Activated CD8-positive, alpha-beta memory T cell treated with anti-CD3 and anti-CD28 coated beads for 36 hours (primary cell): ENCODE data around the gene PCSK1N. TPM values are rescaled to one million over a fixed set of nuclear protein-coding genes. Genes with fewer than 3 reads are reported as not detected.
"Not testable (repeated sequence)": the region's sequence is repeated elsewhere in the genome, so short reads cannot be mapped to it uniquely, and the experiment has no call there.

Experiments used
- CTCF ChIA-PET: fragments of 350-600 bp; sonication (Branson Sonifier 250); formaldehyde crosslinking; loops from one replicate; lab custom pipeline; 2021; ENCODE audit warnings: antibody characterized with exemption; lab: Charles Lee
- POLR2A ChIA-PET: fragments of 350-600 bp; sonication (Branson Sonifier 250); formaldehyde crosslinking; loops from one replicate; lab custom pipeline; 2021; ENCODE audit warnings: antibody characterized with exemption; lab: Charles Lee
- total RNA-seq, 2 experiments: library from RNA; stranded (reverse); gene quantifications; one replicate each; pipeline ENCODE4 v1.2.3, GENCODE V29; 2021

Gene PCSK1N
- total RNA-seq, 2 experiments from 2014 or later, result 1.8 to 3.0 TPM

DNA sequence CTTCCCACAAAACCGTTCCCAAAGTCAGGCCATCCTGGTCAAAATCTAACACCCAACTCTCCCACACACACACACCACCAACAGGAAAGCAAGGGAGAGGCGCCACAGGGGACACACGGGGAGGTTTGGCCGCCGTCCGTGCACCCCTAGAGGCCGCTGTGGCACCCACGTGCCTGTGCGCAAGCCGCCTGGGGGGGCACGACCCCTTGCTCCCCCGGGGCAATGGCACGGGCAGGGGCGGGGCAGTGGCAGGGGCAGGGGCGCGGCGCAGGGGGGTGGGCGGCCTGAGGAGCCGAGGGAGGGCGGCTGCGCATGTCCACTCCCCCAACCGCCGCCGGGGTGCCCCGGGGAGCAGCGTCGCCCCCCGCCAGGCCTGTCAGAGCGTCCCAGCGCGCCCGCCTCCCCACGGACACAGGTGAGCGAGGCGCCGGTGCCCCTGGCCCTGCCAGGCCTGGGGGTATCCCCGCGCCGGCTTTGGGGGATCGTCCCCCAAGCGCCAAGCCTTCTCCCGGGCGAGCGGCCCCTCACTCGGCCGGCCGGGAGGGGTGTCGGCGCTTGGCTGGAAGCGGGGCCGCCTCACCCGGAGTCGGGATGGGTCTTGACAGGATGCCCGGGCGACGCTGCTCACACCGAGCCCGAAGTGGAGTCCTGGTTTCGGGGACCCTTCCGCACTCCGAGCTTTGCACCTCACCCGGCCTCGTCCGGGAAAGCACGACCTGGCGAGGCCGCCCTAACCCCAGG lies 9.1 kb downstream of the PCSK1N start, which contains the start of gene ERAS:
ERAS (plus strand) TSS at position 379 of the 741 bp plus-strand sequence. CDS start 2,611 bp downstream, outside the sequence.
- ChIA-PET CTCF (interaction anchor here (1.0 kb wide), 1 partner anchor 51 kb away, joined by 3 read pairs; no protein-coding TSS in a partner anchor), POLR2A (no interaction called here)

GRCh38 chrX:48824066-48824465 lies 11.3 kb downstream of the PCSK1N start:
- CTCF ChIA-PET, result no interaction called here
- POLR2A ChIA-PET, result no interaction called here

GRCh38 chrX:48823053-48823452 lies 12.4 kb downstream of the PCSK1N start:
- ChIA-PET POLR2A (no interaction called here), CTCF (no interaction called here)

GRCh38 chrX:48819394-48819793 lies 16.0 kb downstream of the PCSK1N start:
- CTCF ChIA-PET, result interaction anchor here (0.7 kb wide), 1 partner anchor 73 kb away, joined by 3 read pairs; no protein-coding TSS in a partner anchor
- POLR2A ChIA-PET, result not testable (repeated sequence)

- ChIA-PET POLR2A (no interaction called here), CTCF (interaction anchor here (0.7 kb wide), 1 partner anchor 72 kb away, joined by 3 read pairs; no protein-coding TSS in a partner anchor)
These were observed 16.5 kb downstream of the PCSK1N start for GRCh38 chrX:48818866-48819265.

- CTCF ChIA-PET, result no interaction called here
- POLR2A ChIA-PET, result no interaction called here
These were observed 17.3 kb downstream of the PCSK1N start for GRCh38 chrX:48818098-48818497.

GRCh38 chrX:48816014-48816810 lies 19.2 kb downstream of the PCSK1N start:
- ChIA-PET POLR2A (no interaction called here), CTCF (no interaction called here)

GRCh38 chrX:48815266-48815665 lies 20.1 kb downstream of the PCSK1N start:
- POLR2A ChIA-PET, result no interaction called here
- CTCF ChIA-PET, result no interaction called here

DNA sequence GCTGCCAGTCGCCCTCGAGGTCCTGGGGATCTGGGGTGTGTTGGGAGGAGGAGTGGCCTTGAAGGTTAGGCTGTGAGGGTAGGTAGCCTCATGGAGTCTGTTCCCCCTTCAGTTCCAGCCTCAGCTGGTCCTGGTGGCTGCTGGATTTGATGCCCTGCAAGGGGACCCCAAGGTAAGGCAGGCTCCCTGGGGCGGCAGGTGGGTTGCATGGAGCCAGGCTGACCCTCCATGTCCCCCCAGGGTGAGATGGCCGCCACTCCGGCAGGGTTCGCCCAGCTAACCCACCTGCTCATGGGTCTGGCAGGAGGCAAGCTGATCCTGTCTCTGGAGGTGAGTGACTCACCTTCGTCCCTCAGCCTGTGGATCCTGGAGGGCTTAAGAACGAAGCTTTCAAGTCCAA lies 20.7 kb downstream of the PCSK1N start:
- CTCF ChIA-PET, result no interaction called here
- POLR2A ChIA-PET, result no interaction called here

DNA sequence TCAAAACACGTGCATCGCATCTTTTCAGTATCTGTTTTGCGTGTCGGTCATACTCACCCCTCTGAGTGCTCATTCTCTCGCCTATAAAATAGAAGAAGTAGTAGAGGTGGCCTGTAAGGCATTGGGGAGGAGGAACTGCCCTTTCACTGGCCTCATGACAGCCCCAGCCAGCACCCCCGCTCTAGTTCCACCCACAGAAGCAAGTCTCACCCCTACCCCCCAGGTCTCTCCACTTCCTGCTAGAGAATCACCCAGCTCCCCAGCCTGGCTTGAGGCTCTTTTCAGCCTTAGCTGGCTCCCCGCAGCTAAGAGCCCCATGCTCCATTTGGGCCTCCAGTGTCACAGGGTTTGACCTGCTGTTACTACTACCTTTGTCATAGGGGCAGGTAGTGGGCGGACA lies 21.8 kb downstream of the PCSK1N start:
- POLR2A ChIA-PET, result no interaction called here
- CTCF ChIA-PET, result no interaction called here

GRCh38 chrX:48806081-48806480 lies 29.3 kb downstream of the PCSK1N start:
- ChIA-PET POLR2A (no interaction called here), CTCF (interaction anchor here (0.7 kb wide), 1 partner anchor 225 kb away, joined by 3 read pairs; no protein-coding TSS in a partner anchor)

DNA sequence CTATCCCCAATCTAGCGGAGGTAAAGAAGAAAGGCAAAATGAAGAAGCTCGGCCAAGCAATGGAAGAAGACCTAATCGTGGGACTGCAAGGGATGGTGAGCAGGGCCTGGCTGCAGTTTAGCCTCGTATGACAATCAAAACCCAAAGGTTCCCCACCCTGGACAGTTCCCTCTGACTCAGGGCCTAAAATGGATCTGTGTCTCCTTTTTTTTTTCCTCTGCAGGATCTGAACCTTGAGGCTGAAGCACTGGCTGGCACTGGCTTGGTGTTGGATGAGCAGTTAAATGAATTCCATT lies 32.6 kb downstream of the PCSK1N start:
- POLR2A ChIA-PET, result no interaction called here
- CTCF ChIA-PET, result no interaction called here

GRCh38 chrX:48802089-48802904 lies 33.1 kb downstream of the PCSK1N start:
- CTCF ChIA-PET, result interaction anchor here (0.9 to 1.1 kb wide), 2 partner anchors 153 to 200 kb away, joined by 3 read pairs; partner anchors contain the start of gene GRIPAP1
- POLR2A ChIA-PET, result interaction anchor here (0.6 to 1.0 kb wide), 4 partner anchors 65 to 139 kb away, joined by 3 to 6 read pairs (median 4); partner anchors contain the start of genes PQBP1 and TIMM17B

- POLR2A ChIA-PET, result interaction anchor here (0.6 to 1.0 kb wide), 5 partner anchors 64 to 190 kb away, joined by 3 to 8 read pairs (median 5); partner anchors contain the start of genes PQBP1 and TIMM17B
- CTCF ChIA-PET, result interaction anchor here (0.9 to 1.1 kb wide), 2 partner anchors 153 to 201 kb away, joined by 3 read pairs; partner anchors contain the start of gene GRIPAP1
These were observed 33.9 kb downstream of the PCSK1N start, which contains the start of gene HDAC6 for GRCh38 chrX:48801280-48802088. HDAC6 (plus strand) TSS chrX:48802067; CDS start chrX:48802693, 626 bp downstream.

GRCh38 chrX:48800574-48801279 lies 34.7 kb downstream of the PCSK1N start:
- CTCF ChIA-PET, result interaction anchor here (0.5 to 1.1 kb wide), 3 partner anchors 152 to 202 kb away, joined by 3 read pairs; partner anchors contain the start of gene GRIPAP1

GRCh38 chrX:48798318-48798717 lies 37.1 kb downstream of the PCSK1N start:
- POLR2A ChIA-PET, result no interaction called here
- CTCF ChIA-PET, result no interaction called here

More at GRCh38 chrX:48800574-48801279, 34.7 kb downstream of the PCSK1N start:
- POLR2A ChIA-PET, result interaction anchor here (1.0 kb wide), 1 partner anchor 63 kb away, joined by 5 read pairs; no protein-coding TSS in a partner anchor

DNA sequence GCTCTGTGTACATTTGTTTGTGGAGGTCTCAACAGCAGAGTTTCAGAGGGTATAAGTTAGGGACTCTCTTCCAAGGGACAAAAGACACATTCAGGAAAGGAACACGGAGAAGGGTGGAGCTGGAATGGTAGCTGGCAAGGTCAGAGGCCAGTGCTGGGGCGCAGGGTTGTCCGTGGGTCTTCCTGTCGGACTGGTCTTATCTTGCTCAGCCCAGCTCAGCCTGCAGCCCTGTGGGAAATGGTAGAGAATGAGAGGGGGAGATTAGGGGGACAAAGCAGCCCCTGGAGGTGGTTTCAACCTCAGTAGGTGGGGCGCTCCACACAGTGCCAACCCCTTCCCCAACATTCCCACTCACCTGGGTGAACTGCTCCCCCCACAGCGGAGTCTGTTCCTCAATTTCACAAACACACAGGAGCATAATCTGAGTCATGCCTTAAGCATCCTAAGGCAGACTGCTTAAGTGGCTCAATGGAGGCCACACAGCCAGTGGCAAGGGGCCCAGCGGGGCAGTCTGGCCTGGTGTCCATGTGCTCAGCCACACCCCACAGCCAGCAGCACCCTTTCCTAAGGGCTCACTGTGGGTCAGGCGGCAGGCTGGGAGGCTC lies 40.4 kb downstream of the PCSK1N start:
- CTCF ChIA-PET, result no interaction called here

More for the DNA sequence above, 40.4 kb downstream of the PCSK1N start:
- POLR2A ChIA-PET, result no interaction called here
